ENCODE data around the gene CARD9.

The CARD9 gene

DNA sequence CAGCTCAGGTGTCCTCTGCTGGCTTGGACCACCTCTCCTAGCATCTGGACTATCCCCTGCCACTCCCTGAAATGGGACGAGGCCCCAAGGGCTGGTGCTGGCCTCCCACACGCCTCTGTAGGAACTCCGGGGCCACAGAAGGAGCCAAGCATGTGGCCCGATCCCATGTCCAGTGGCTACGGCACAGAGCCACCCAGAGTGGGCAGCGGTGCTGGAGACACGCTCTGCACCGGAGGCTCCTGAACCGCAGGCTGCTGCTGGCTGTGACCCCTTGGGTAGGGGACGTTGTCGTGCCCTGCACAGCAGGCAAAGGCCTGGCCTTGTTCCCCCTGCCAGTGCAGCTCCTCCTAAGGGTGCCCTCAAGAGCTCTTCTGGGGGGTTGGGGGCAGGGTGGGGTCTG lies 6.4 kb upstream of the CARD9 start:
- DNase-seq = no peak

GRCh38 chr9:136379401-136379800 lies 5.9 kb upstream of the CARD9 start:
- no peak for DNase-seq

DNA sequence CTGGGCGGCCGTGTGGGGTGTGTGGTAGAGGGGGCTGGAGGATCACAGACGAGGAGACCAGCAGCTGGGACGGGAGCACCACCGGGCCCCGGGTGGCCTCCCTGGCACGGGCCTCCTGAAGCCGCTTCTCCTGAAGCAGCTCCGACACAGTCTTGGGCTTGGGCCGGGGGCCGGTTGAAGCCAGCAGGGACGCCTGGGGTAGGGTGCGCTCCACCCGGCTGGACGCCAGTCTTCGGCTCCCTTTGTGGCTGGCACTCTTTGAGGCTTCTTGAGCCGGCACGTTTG lies 5.5 kb upstream of the CARD9 start:
- no peak for DNase-seq

- DNase-seq = no peak
Measured at GRCh38 chr9:136378170-136379002, 4.9 kb upstream of the CARD9 start.

DNA sequence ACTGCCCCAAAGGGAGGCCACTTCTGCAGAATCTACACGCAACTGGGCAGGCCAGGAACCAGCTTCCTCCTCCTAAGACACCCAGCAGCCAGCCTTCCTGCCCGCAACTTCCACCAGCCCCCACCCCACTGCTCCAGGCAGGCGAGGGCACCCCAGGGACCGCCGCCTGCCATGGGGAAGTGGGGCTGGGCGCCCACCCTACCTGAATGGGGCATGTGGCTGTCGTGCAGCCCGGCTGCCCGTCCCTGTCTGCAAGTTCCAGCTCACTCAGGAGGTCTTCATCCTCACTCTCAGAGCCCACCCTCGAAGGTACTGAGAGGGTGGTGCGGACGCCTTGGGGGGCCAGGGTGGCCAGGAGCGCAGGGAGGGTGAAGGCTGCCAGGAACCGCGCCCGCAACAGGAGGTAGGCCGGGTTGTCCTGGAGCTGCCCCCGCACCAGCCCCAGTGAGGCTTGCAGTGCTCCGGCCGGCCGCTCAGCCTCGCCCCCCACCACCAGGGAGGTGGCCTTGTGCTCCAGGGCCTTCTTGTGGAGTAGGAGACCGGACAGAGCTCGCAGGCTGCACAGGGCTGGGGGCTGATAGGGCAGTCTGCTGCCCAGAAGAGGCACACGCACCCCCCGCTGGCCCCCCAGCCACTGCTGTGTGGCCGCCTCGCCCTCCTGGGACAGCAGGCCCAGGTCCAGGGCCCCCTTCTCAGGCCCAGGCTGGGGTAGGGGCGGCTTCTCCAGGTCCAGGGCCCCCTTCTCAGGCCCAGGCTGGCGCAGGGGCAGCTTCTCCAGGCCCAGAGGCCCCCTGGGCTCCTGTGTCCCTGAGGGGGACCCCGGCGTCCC lies 4.1 kb upstream of the CARD9 start:
- DNase-seq = no peak

DNA sequence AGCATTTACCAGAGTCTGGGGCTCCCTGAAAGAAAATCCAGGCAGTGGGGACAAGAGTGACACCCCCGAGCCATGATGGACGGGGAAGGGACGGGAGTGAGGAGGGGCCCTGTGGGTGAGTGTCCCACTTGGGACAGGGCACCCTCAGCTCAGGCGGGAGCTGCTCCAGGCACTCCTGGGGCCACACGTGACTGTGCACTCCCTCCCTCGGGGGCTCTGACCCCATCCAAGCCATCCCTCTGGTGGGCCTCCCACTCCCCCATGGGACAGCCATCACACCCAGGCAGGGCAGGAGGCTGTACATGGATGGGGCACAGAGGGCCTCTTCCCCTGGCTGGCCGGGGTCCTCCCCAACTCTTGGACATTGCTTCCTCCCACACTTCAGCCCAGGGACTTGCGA lies 3.0 kb upstream of the CARD9 start:
- DNase-seq = no peak

- no peak for DNase-seq
Measured at GRCh38 chr9:136375096-136375495, 1.6 kb upstream of the CARD9 start.

DNA sequence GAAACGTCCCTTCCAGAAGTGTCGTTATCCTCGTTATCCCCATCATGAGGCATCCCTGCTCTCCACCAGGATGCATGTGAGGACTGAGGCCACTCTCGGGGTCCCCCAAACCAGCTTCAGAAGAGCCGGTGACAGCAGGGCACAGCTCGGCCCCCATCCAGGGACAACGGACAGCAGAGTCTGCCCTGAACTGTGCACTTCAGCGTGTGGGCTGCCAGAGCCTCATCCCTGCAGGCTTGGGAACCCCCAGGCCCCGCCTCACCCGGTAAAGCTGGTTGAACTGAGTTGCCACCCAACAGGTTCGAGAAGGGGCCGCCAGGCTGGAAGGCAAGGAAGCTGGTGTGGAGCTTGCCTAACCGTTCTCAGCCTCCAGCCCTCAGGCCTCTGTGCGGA lies 710 bp upstream of the CARD9 start:
- no peak for DNase-seq

DNA sequence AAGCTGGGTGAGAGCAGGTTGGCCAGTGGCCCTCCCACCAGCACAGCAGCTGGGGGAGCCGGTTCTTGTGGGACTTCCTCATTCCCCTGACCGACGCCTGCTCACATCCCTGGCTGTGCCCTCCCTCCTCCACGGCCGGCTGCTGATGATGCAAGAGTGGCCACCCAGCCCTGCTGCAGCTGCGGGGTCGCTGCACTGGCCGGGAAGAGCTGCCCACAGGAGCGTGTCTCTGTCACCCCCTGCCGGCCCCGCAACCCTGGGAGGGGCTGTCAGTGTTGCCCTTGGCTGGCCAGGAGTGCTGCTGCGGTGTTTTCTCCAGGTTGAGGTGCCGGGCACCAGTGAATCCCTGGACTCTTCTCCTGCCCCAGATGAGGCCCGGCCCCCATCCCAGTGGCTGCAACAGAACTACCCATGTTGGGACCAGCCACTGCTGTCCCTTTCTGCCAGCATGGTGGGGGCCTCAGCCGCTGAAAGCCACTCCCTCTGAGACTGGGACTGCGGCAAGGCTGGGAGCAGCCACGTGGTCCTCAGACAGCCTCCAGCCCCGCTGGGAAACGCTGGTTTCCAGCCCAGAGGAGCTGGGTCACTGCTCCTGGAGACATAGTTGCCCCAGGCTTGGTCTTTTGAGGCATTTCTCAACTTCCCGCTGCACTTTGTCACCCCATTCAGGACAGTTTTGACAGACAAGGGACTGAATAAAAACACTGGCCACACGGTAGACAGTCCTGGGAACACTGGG lies 739 bp downstream of the CARD9 start:
- DNase-seq = peak; percentile 58 to 62

DNA sequence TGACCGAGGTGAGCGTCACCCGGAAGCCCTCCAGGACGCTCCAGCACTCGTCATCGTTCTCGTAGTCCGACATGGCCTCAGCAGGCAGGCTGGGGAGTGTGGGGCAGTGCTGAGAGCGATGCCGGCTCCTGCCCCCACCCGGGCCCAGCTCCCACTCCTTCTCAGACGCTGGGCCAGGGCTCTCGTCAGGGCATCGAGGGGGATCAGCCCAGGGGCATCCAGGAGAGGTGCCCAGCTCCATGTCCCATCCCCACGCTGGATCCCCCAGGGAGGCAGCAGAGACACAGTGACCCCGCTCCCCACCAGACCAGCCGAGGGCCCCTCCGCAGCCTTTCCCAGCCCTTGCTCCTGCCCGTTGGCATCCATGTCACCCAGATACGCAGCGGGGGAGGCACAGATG lies 1.5 kb downstream of the CARD9 start:
- no peak for DNase-seq

DNA sequence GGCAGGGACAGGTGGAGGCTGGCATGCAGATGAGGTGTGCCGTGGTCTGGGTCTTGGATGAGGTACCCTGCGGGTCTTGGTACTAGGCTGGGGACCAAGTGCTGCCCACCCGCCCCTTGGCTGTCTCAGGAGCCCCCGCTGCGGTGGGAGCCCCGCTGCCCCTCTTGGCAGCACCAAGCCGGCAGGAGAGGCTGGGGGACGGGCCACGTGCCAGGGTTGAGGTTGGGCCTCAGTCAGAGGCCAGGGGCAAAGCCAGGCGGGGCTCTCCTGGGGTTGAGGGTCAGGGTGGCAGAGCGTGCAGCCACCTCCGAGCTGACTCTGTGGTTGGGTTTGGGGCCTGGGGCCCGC lies 2.0 kb downstream of the CARD9 start:
- DNase-seq = no peak

GRCh38 chr9:136370687-136371532 lies 2.6 kb downstream of the CARD9 start:
- no peak for DNase-seq

DNA sequence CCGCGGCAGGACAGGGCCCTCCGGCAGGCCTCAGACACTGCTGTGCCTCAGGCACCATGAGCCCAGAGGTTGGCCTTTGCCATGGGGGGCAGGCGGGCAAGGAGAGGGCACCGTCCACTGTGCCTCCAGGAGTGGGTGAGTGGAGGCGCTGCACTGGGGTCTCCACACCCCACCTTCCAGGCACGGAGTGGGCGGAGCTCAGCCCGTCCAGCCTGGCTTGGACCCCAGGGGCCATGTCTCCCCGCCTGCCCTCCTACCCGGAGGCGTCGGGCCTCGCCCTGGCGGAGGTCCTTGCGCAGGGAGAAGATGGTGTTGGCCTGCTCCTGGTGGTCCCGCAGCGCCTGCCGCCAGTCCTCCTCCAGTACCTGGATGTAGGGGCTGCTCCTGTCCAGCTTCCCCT lies 3.4 kb downstream of the CARD9 start:
- DNase-seq = no peak

DNA sequence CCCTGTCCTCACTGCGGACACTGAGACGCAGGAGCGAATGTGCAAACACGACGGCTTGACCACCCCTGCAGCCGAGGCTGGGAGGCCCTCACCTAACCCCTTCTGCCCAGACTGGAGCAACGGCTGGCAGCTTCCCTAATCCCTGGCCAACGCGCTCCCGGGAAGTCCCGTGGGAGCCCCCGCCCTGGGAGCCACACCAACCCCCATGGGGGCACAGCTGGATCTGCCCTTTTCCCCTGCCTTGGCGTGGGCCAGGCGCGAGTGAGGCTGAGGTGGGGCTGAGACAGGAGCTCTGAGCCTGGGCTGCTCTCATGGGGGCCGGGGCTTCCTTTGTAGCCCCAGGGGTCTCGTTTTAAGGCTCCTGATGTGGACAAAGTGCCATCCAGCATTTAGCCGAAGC lies 5.3 kb downstream of the CARD9 start:
- peak in 1 of 2 experiments; percentile 35 for DNase-seq

DNA sequence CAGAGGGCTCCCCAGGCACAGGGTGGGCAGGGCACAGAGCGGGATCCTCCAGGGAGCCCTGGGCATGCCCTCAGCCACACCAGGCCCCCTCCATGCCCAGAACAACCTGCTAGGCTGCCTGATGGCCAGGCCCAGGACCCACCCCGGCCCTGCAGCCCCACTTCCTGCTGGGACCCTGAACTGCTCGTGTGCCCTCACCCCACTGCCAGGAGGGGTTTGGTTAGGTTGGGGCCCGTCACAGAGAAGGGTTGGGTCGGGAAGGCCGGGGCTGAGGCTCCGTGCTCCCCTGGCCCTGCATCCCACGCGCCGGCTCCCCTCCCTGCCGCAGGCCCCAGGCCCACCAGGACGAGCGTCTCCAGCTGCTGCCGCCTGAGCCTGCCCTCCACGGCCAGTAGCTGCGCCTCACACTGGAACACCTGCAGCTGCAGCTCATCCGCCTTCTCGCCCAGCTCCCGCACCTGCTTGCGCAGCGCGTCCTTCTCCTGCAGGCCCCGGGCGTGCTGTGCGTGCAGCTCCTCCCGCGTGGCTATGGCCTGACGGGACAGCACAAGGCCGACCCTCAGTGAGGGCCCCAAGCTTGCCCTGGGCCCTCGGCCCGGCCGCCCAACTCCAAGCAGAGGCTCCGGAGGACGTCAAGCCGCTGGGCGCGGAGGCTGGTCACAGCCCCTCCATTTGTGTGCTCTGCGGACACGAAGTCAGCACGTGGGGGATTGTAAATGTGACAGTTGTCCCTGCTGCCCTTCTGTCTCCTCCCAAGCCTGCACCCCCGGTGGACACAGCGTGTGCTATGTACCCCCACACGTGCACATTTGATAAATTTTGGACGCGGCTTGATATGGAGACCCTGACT lies 5.9 kb downstream of the CARD9 start:
- no peak for DNase-seq

- DNase-seq = no peak
Measured at GRCh38 chr9:136366826-136367225, 6.6 kb downstream of the CARD9 start.

- DNase-seq = no peak
Measured at GRCh38 chr9:136365775-136366222, 7.7 kb downstream of the CARD9 start.

- peak; percentile 86 to 88 for DNase-seq
Measured at GRCh38 chr9:136364942-136365774, 8.3 kb downstream of the CARD9 start.

DNA sequence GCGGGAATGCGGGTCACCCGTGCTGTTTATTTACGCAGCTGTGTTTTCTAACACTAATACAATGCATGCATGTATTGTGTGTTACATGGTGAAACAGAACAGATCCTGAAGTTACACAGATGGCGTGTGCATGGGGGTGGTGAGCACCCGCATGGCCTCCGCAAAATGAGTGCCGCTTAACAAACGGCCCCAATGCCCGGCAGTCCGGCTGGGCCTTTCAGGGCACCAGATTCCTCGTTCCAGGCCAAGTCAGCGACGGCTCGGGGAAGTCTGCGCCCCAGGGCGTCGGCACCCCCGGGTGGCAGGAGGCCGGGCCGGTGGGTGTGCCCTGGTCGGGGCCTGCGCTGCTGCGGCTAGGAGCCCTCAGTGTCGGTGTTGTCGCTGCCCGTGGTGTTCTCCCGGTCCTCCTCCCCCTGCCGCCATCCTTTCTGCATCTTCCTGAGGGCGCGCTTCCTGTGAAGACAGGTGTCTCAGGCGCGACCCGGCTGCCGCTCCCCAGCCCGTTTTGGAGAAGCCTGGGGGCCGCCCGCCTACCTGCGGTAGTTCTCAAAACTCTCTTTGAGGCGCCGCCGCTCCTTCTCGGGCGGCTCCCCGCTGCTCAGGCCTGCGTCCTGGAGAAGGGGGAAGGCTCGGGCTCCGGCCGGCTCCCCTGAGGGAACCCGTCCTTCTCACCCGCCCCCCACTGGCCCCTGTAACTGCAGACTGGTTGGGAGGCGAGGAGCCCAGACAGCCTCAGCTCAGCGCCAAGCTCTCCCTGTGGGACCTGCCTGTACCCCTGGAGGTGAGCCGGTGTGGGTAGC lies 9.3 kb downstream of the CARD9 start:
- no peak for DNase-seq

All from NCI-H524 (cell line).